ENCODE results near the gene IL6ST.
"Not testable (repeated sequence)": the region's sequence is repeated elsewhere in the genome, so short reads cannot be mapped to it uniquely, and the experiment has no call there.

The IL6ST gene

DNA sequence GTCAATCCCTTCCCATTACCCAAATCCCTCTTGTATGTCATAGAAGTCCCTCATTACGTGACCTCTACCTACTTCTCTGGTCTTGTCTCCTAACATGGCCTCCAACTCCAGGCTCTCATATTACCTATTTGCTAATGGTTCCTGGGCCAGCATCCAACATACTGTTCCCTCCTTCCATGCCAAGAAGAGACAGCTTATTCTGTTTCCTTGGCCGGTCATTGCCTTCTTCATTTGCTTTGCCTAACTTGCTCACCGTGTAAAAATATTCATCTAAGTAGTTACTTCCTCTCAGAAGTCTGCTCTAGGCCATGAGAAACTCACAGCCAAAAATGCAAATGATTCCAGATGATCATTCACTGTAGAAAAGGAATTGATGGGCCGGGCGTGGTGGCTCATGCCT lies 8.9 kb upstream of the IL6ST start:
- no peak for DNase-seq

DNA sequence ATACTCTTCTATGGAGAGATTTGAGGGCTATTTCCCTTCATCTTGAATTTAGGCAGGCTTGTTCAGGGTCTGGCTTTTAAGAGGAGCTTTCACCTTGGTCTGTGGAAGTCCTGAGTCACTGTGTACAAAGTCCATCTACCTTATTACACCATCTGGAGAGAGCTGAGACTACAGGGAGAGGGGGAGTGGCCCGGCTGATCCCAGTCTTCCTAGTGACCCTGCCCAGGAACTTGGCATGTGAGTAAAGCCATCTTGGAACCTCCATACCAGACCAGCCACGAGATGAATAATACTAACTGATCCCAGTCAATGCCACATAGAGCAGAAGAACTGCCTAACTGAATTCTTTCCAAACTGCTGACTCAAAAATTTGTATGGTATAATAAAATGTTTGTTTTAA lies 8.4 kb upstream of the IL6ST start:
- no peak for DNase-seq

DNA sequence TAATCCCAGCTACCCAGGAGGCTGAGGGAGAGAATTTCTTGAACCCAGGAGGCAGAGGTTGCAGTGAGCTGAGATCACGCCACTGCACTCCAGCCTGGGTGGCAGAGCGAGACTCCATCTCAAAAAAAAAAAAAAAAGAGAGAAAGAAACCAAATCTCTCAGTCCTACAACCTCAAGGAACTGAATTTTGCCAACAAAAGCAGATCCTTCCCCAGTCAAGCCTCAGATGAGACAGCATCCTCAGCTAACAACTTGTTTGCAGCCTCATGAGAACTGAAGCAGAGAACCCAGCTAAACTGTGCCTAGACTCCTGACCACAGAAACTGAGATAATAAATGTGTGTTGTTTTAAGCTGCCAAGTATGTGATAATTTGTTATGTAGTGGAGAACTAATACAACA lies 7.5 kb upstream of the IL6ST start:
- DNase-seq = no peak

DNA sequence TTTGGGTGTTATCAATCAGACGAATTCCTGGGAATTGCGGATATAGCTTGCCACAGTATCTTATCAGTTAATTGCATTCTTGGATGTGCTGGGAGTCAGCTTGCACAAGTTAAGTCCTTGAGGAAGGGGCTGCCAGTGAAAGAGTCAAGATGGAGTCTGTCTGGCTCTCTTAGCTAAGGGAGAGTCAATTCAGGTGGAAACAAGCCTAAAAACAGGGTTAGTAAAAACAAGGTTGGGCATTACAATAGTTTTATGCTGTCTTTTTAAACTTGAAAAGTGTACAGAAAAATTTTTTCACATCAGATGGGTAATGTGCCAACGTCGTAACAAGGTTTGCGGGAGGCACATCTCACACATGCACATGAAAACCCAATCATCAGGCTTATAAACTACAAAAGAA lies 5.5 kb upstream of the IL6ST start:
- DNase-seq = not testable (repeated sequence)

DNA sequence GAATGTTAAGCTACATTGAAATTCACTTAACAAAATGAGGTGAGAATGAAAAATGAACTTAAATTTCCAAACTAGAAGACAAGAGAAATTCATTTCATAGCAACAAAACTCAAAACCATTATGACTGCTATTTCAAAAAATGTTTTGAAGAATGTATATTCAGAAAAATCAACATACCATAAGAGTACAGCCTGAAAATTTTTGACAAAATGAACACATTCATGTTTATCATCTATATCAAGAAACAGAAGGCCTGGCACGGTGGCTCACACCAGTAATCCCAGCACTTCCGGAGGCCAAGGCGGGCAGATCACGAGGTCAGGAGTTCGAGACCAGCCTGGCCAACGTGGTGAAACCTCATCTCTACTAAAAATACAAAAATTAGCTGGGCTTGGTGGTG lies 4.2 kb upstream of the IL6ST start:
- DNase-seq = no peak

DNA sequence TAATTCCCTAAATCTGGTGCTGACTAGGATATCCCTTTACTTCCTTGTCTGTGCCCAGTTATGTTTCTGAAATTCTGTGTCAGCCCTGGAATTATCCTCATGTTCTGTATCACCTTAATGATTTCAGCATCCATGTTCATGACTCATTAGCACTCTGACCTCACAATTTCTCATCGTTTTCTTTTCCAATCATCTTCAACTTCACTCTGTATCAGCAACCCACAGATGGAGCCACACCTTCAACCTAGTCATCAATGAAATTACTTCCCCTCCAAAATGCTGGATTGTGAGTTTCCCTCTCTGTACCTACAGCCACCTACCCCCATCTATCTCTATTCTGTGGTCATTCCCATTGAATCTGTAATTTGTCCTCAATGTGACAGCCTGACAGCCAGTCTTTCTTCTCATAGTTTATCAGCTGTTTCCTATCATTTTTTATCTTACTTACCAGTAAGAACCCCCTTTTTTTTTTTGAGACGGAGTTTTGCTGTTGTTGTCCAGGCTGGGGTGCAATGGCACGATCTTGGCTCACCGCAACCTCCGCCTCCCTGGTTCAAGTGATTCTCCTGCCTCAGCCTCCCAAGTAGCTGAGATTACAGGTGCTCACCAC lies 3.1 kb upstream of the IL6ST start:
- DNase-seq = peak; percentile 36

DNA sequence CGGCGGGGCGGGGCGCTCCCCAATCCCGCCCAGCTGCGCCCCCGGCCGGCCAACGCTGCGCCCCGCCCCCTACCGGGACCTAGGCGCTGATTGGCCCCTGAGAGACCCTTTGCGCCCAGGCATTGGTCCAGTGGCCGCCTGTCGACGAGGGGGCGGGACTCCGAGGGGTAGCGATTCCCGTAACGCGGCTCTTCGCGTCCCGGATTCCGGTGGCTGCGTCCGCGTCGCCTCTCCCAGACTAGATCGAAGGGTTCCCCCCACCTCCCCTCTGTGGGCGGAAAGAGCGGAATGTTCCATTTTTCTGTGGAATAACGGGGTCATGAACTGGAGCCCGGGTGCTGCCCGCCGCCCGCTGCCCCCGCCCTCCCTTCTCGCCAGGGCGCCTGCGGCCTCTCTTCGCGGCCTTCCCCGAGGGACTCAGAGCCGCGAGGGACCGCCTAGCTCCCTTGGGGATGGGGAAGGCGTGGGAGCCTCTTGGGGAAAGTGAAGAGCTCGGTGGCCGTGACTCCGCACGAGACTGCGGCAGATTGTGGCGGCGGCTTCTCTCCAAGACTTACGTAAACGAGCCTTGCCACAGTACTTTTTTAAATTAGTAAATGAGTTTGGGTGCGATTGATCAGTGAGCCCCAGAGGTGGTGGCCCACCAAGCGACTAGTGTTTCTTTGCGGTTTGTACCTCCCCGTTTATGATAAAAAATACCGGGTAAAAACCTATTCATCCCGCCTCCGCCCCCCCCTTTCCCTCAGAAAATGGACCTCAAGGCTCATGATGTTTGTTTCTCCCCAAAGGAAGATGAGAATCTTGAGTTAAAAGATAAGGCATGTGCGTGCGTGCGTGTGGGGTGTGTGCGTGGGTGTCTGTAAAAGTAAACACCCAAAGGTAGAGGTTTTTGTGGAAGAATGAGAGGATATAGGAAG lies 493 bp upstream of the IL6ST start:
- peak; percentile 98 for DNase-seq

DNA sequence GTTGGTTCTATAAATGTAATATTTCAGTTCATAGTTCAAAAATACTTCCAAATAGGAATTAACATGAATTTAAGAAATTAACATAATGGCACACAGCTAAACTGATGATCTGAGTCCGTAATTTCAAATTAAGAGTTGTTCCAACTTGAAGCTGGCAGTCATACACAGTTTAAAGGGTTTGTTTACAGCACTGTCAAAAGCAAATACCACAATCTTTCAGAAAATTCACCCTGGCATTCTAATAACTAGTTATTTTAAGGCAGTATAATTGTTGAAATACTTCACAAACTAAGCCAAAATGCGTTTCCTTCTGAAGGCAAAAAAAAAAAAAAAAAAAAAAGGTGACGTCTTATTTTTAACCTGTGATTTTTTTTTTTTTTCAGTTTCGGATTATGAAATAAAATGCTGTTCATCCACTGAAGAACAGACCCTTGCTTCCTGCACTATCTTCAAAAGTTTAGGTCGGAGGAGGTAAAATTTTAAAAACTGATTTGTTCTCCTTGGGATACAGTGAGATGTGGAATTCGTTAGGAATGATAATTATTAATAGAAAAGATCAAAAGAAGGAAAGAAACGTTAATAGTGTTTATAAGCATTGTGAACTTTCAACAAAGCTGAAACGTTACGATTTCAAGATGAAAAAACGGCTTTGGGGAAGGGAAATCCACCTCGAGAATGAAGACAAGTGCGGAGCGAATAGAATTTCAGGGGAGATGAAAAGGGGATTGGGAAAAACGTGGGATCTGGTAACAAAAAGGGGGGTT lies 850 bp downstream of the IL6ST start:
- no peak for DNase-seq

DNA sequence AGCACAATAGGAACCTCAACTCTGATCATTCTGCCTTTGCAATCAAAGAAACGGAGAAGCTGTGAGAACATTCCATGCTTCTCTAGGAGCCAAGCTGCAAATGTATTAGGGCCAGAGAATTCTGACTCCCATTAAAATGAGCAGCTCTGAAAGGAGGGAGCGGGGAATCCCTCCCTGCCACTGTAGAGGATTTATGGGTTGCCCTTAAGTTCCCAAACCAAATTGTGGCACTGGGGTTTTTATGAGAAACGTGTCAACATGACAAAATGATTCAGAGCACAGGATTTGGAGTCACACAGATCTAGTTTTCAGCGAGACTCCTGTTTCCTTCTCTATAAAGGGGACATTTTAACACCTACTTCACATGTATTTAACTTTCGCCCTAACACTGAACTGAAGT lies 1.8 kb downstream of the IL6ST start:
- no peak for DNase-seq

DNA sequence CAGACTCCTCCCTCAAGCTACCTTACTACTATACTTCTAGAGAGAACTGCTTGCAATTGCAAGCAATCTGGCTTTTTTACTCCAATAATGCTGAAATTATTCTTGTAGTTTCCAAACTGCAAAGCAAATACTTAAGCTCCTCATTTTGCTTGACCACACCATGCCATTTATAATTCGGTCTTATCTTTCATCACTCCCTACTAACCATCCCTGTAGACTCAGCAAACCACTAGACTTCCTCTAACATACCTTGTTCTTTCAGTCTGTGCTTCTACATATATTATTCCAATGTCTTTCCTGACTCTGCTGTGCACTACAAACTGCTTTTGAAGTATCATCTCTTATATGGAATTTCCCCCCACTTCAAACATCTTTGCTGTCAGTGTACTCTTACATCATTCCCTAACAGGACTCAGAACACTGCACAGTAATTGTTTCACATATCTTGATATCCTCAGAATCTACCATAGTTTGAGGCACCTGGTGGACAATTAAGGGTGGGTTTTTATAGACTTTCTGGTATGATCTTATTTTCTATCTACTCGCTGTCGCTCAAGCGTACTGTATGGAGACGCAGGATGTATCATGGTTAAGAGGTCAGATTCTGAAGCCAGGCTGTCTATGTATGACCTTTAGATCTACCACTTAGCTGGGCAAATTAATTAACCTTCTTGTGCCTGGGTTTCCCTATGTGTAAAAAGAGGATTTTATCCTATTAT lies 2.8 kb downstream of the IL6ST start:
- DNase-seq = no peak

DNA sequence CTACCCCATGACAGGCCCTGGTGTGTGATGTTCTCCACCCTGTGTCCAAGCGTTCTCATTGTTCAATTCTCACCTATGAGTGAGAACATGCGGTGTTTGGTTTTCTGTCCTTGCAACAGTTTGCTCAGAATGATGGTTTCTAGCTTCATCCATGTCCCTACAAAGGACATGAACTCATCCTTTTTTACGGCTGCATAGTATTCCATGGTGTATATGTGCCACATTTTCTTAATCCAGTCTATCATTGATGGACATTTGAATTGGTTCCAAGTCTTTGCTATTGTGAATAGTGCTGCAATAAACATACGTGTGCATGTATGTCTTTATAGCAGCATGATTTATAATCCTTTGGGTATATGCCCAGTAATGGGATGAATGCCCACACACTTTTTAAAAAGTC lies 3.9 kb downstream of the IL6ST start:
- DNase-seq = not testable (repeated sequence)

DNA sequence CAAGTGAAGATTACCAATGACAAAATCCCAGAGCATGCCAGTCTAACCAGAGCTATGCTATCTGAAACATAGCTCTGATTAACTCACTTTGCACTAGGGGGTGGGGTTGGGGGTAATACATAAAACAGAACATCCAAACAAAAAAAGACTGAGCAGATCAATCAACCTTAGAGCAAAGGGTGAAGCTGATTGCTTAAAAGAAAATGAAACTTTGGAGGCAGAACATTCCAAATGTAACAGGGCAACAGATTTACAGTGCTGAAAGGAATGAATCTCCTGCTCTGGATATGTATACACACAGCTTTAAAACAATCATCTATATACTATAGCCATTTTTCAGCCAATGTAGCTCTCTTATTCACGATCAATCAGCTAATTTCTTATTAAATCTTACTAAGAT lies 4.9 kb downstream of the IL6ST start:
- no peak for DNase-seq

DNA sequence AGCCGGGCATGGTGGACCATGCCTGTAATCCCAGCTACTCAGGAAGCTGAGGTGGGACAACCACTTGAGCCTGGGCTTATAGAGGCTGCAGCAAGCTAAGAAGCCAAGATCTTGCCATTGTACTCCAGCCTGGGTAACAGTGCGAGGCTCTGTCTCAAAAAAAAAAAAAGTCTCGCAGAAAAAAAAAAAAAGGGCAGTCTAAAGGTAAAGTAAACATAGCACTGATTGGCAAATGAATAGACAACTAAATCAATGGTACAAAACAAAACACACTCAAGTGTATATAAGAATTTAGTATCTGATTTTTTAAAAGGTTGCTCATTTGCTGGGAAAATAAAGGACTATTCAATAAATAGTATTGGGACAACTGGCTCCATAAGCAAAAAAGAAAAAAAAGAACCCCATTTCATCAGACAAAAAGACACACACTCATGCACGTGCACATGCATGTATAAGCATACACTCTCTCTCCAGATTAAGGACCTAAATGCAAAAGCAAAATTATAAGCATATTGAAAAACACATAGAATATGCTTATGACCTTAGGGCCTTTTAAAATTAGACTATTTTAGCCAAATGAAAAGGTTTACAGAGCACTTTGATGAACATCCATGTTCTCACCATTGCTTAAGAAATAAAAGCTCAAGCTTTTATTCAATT lies 5.7 kb downstream of the IL6ST start:
- no peak for DNase-seq

DNA sequence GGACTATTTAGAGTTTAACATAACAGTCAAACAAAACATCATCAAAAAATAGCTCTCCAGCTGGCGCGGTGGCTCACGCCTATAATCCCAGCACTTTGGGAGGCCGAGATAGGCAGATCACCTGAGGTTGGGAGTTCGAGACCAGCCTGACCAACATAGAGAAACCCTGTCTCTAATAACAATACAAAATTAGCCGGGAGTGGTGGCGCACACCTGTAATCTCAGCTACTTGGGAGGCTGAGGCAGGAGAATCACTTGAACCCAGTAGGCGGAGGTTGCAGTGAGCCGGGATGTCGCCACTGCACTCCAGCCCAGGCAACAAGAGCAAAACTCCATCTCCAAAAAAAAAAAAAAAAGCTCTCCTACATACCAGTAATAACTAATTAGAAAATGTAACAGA lies 6.3 kb downstream of the IL6ST start:
- not testable (repeated sequence) for DNase-seq

DNA sequence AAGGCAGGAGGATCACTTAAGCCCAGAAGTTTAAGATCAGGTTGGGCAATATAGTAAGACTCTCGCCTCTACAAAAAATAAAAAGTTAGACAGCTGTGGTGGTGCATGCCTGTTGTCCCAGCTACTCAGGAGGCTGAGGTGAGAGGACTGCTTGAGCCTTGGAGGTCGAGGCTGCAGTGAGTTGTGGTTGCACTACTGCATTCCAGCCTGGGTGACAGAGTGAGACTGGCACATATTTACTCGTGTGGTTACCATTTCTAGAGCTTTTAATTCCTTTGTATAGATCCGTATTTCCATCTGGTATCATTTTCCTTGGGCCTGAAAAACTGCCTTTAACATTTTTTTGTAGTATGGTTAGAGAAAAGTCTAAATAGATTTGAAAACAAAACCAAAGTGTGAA lies 7.8 kb downstream of the IL6ST start:
- no peak for DNase-seq

DNA sequence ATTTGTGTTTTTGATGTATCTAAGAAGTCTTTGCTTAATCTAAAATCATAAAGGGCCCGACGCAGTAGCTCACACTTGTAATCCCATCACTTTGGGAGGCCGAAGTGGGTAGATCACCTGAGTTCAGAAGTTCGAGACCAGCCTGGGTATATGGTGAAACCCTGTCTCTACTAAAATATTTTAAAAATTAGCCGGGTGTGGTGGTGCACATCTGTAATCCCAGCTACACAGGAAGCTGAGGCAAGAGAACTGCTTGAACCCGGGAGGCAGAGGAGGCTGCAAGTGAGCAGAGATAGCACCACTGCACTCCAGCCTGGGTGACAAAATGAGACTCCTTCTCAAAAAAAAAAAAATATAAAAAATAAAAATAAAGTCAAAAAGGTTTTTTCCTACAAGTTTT lies 9.6 kb downstream of the IL6ST start:
- no peak for DNase-seq

DNA sequence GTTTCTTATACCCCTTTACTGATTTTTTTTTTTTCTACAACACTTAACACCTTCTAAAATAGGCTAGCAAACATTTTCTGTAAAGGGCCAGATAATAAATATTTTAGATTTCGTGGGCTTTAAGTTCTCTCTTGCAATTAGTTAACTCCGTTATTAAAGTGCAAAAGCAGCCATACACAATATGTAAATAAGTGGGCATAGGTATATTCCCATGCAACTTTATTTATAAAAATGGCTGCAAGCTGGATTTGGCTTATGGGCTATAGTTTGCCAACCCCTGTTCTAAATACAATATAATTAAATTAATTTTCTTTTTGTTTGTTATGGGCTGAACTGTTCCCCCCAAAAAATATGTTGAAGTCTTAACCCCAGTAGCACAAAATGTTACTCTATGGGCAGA lies 10.8 kb downstream of the IL6ST start:
- no peak for DNase-seq

DNA sequence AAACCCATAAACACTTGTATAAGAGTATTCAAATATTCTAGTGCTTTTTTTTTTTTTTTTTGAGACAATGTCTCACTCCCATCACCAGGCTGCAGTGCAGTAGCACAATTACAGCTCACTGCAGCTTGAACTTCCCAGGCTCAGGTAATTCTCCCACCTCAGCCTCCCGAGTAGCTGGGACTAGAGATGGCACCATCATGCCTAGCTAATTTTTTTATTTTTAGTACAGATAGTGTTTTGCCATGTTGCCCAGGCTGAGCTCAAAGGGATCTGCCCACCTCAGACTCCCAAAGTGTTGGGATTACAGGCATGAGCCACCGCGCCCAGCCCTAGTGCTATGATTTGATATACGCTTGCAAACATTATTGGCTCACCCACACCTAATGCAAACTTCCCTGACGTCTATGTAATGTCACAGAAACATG lies 11.8 kb downstream of the IL6ST start:
- no peak for DNase-seq

DNA sequence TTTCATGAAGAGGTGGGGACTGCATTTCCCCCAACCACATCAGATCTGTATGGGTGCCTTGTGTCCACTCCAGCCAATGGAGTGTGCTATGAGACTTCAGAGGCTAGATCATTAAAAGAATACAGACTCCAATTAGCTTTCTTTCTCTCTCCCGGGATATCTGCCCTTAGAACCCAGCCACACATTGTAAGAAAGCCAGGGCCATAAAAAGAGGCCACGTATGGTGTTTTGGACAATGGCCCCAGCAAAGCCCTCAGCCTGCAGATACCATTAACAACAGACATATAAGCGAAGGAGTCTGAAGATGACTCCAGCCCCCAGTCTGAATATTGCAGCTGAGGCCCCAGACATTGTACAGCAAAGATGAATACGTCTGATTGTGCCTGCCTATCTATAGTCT lies 21.5 kb downstream of the IL6ST start:
- DNase-seq = no peak

DNA sequence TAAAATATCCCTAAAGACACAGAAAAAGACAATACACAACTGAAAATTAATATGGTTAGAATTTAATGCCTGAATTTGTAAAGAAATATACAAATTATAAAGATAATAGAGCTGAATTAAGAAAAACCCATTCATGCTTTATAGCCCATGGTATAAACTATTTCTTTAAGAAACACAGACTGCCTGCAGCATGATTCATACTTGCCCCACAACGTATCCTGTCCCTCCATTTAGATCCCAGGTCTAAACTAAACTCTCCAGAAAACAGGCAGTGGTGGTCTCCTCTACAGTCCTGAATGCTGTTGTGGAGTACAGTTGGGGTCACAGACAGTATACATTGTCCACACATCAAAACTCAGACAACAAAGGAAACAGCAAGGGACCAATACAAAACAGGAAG lies 24.8 kb downstream of the IL6ST start:
- DNase-seq = no peak

DNA sequence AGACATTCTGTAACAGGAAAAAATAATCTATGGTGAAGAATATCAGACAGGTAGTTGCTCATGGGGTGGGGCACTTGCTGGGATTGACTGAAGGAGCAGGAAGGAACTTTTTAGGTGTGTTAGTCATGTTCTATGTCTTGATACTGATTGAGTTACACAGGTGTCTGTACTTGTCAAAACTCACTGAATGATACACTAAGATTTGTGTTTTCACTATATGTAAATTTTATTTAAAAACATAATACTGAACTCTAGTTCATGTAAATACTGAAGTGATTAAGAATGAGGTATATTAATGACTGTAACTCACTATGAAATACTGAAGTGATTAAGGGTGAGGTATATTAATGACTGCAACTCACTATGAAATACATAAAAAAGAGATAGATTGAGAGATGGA lies 28.5 kb downstream of the IL6ST start:
- DNase-seq = no peak

DNA sequence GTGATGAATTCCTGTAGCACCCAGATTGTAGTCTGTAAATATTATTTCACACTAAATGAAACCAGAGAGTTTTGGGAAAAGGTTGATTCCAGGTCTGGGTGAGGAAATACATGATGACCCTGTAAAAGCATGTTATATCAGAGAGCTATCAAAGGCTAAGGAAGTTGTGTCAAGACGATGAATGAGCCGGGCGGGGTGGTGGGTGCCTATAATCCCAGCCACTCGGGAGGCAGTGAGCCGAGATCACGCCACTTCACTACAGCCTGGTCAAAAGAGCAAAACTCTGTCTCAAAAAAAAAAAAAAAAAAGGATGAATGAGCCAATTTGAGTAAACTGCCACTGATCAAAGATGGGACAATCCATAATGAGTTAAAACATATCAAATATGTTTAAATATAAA lies 29.2 kb downstream of the IL6ST start:
- no peak for DNase-seq

DNA sequence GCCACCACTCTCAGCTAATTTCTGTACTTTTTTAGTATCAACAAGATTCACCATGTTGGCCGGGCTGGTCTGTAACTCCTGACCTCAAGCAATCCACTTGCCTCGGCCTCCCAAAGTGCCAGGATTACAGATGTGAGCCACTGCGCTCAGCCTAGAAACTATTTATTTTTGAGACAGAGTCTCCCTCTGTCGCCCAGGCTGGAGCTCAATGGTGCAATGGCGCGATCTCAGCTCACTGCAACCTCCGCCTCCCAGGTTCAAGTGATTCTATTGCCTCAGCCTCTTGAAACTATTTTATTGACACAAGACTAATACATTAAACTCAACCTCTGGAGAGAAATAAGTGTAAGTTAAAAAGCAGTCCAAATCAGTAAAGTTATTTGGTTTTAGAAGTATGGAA lies 34.0 kb downstream of the IL6ST start:
- DNase-seq = no peak

Data from activated CD4-positive, alpha-beta T cell treated with anti-CD3 and anti-CD28 coated beads for 48 hours (primary cell).